Left ventricle myocardium inferior (tissue), 1 donor: ENCODE data around the gene TTC32. TPM values are rescaled to one million over a fixed set of nuclear protein-coding genes. Genes with fewer than 3 reads are reported as not detected.

Source experiments
- DNase-seq: peaks from one replicate; pipeline ENCODE4 v3.0.0-alpha.2; 2020
- H3K27ac ChIP-seq: fragments of 200-600 bp; replicated peaks from 2 replicates; pipeline ENCODE4 v1.8.0; 2021
- H3K27me3 ChIP-seq: fragments of 200-600 bp; 2 replicates; pipeline ENCODE4 v1.8.0; 2021; ENCODE audit warnings: low read depth
- H3K36me3 ChIP-seq: fragments of 200-600 bp; 2 replicates; pipeline ENCODE4 v1.8.0; 2021
- H3K4me1 ChIP-seq: fragments of 200-600 bp; 2 replicates; pipeline ENCODE4 v1.8.0; 2021
- H3K4me3 ChIP-seq: fragments of 200-600 bp; 2 replicates; pipeline ENCODE4 v1.8.0; 2021; ENCODE audit warnings: mild to moderate bottlenecking, moderate library complexity
- H3K9me3 ChIP-seq: fragments of 200-600 bp; replicated peaks from 2 replicates; pipeline ENCODE4 v1.8.0; 2021
- CTCF ChIP-seq: fragments of 200-600 bp; IDR thresholded peaks from 2 replicates; pipeline ENCODE4 v1.8.0; 2021; ENCODE audit warnings: antibody characterized with exemption, mild to moderate bottlenecking, borderline replicate concordance
- intact Hi-C: fragments of 100-400 bp; cut with micrococcal nuclease; formaldehyde crosslinking; loops from one replicate; pipeline ENCODE4 v1.11.0; 2022
- total RNA-seq: library from RNA; stranded (reverse); fragmentation: NEBNext Ultra II Directional; extraction: Animal tissue kit (Norgen Biotek cat#: 25700); gene quantifications from one replicate; pipeline ENCODE4 v1.2.1, GENCODE V29; 2021
- donor health status: DM: no; HTN: yes; CAD: no; lungs with severe emphysema.

The TTC32 gene
- total RNA-seq, 1 donor from 2014 or later, result 4.9 TPM

- no peak overlapping the region for H3K4me3 ChIP-seq
- DNase-seq, result no peak
- intact Hi-C loops, result no loop called here
- H3K27me3 ChIP-seq, result peaks cover 6% of the 10 kb centered on the region
- no peaks in the 10 kb centered on the region for H3K9me3 ChIP-seq
- H3K27ac ChIP-seq, result no peak overlapping the region
- no peak for TF ChIP-seq CTCF
- H3K36me3 ChIP-seq, result no peaks in the 10 kb centered on the region
- H3K4me1 ChIP-seq, result no peaks in the 10 kb centered on the region
Measured at GRCh38 chr2:19850056-19851050, 51.4 kb downstream of the TTC32 start.

- Histone ChIP-seq H3K36me3 (no peaks in the 10 kb centered on the region), H3K9me3 (no peaks in the 10 kb centered on the region), H3K27ac (no peak overlapping the region), H3K4me1 (no peaks in the 10 kb centered on the region), H3K4me3 (no peak overlapping the region), H3K27me3 (peaks cover 6% of the 10 kb centered on the region)
- TF ChIP-seq CTCF, result no peak
- intact Hi-C loops, result no loop called here
- DNase-seq, result no peak
Measured at GRCh38 chr2:19848952-19849351, 52.8 kb downstream of the TTC32 start.

- Histone ChIP-seq H3K4me3 (no peak overlapping the region), H3K9me3 (no peaks in the 10 kb centered on the region), H3K27me3 (peaks cover 6% of the 10 kb centered on the region), H3K4me1 (no peaks in the 10 kb centered on the region), H3K36me3 (no peaks in the 10 kb centered on the region), H3K27ac (no peak overlapping the region)
- DNase-seq, result no peak
- intact Hi-C loops, result no loop called here
- TF ChIP-seq CTCF, result no peak
Measured at GRCh38 chr2:19848029-19848750, 53.6 kb downstream of the TTC32 start.

- TF ChIP-seq CTCF, result no peak
- no peaks in the 10 kb centered on the region for H3K4me1 ChIP-seq
- DNase-seq, result no peak
Measured at GRCh38 chr2:19847486-19847885, 54.3 kb downstream of the TTC32 start.

More at GRCh38 chr2:19847486-19847885, 54.3 kb downstream of the TTC32 start:
- Histone ChIP-seq H3K27ac (no peak overlapping the region), H3K9me3 (no peaks in the 10 kb centered on the region), H3K36me3 (no peaks in the 10 kb centered on the region), H3K27me3 (peaks cover 6% of the 10 kb centered on the region), H3K4me3 (no peak overlapping the region)
- intact Hi-C loops, result no loop called here

Other genes starting within 250 kb of the TTC32 start
- gene WDR35, start 88.1 kb upstream of the TTC32 start, total RNA-seq, result 4.8 TPM
- gene MATN3, start 110.7 kb upstream of the TTC32 start, total RNA-seq, result 0.22 TPM
- gene LAPTM4A, start 149.6 kb upstream of the TTC32 start, total RNA-seq, result 201 TPM